Left renal cortex interstitium (tissue), 4 donors: ENCODE results near the gene DDX4. TPM values are rescaled to one million over a fixed set of nuclear protein-coding genes. Genes with fewer than 3 reads are reported as not detected.

Experiments used
- DNase-seq, 4 donors: peaks; one replicate each; pipeline ENCODE4 v3.0.0-alpha.2; 2013; ENCODE audit warnings: low read depth in 4 of 4, low spot score in 2 of 4, missing footprints in 1 of 4
- polyA plus RNA-seq, 4 donors: library from polyadenylated mRNA; unstranded; fragments of 120-200 nt; gene quantifications; one replicate each; pipeline ENCODE4 v1.2.1, GENCODE V29; 2013; ENCODE audit not compliant: insufficient read length in 4 of 4

Gene DDX4
- polyA plus RNA-seq, 4 donors = 0.06 TPM; not detected in 3

DNA sequence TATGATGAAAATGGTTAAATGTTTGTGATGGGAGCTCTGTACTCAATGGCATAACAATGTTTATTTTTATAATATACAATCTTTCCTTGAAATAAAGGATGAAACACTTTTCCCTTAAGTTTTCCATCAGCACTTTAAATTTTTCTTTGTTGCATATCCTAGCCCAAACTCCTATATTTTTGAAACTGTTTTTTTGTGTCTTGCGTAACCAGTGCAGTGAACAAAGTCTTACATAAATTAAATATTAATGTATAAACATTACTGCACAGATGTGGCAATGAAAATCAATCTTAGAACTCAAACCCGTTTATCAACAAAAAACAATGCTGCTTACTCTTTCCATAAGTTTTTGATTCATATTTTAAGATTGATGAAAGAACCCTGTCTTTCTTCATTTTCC lies 79.2 kb downstream of the DDX4 start:
- DNase-seq = no peak

DNA sequence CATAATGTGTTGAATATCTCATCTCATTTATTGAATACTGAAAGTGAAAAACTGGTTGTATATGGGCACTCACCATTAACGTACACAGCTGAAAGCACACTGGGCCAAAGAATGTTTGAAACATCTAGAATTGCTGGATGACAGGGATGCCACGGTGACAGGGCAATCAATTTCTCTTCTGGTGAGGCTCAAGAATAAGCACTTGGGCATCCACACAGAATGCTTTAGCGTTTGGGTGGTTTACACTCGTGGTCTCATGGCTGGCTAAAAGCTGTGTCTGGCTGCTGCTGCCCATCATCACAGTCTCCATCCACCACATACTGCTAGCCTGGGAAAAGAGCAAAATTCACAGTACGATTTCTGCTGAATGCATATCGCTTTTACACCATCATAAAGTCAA lies 82.6 kb downstream of the DDX4 start:
- no peak for DNase-seq

DNA sequence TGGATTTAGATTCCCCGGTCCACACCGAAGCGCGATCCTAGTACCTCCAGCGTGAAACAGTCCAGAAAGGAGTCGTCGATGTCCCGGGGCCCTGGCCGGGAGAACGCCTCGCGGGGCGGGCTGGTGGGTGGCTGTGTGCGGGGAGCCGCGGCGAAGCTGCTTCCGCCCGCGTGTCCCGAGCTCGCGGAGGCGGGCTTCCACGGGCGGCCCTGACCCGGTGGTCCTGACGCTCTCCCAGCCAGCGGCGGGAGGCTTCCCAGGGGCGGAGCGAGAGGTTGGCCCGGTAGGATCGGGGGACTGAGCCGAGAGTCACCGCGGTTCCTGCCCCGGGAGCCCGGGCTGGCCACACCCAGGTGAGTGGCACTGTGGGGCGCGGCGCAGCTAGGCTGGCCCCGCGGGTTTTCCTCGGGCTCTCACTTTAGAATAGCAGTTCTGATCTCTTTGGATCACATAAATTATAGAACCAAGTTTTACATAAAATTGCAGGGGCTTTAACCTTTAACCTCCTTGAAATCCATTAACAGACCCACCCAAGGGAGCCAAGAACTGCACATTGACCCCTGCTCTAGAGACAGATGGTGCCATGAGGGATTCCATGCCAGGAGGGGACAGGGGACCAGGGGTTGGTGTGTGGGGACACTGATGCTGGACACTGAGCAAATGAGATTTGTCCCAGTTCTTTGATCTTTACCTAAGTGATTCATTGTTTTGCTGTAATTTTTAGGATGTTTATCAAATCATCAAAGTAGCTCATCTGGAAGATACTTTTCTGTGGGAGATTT lies 84.1 kb downstream of the DDX4 start:
- peak in 2 of 4 donors; percentile 9 to 19 for DNase-seq

DNA sequence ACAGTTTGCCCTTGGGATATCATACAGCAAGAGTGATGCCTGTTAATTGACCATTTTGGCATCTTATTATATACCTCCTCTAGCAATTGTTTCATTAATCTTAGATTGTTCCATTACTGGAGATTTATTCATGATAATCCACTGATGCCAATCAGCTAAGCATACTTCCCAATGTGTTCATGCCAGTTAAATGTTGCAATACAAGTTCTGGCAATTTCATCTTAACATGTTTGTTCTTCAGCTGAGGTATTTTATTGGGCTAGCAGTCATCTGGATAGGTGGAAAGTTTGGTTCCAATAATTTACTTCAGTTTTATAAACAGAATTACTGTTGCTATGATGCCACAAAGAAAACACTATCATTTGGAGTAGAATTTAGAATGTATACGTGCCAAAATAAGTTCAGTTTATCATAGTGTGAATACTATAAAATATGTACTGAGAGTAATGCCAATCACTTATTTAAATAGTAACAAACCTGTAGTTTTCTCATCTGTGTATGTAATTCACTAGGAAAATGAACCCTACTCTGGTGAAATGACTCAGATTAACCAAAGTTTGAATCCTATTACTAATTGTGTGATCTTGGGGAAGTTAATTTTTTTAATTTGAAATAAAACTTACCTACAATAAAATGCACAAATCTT lies 85.4 kb downstream of the DDX4 start:
- no peak for DNase-seq

DNA sequence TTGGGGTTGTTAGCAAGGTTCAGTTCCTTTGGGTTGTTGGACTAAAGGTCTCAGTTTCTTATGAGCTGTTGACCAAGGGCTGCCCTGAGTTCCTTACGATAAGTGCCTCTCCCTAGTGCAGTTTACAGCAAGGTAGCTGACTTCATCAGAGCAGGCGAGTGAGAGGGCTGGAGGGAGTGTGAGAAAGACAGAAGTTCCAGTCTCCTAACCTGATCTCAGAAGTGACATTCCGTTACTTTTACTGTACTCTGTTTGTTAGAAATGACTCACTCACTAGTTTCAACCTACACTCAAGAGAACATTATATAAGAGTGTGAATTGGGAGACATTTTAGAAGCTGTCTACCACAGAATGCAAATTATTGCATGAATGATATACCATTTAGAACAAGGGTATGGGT lies 92.1 kb downstream of the DDX4 start:
- no peak for DNase-seq

DNA sequence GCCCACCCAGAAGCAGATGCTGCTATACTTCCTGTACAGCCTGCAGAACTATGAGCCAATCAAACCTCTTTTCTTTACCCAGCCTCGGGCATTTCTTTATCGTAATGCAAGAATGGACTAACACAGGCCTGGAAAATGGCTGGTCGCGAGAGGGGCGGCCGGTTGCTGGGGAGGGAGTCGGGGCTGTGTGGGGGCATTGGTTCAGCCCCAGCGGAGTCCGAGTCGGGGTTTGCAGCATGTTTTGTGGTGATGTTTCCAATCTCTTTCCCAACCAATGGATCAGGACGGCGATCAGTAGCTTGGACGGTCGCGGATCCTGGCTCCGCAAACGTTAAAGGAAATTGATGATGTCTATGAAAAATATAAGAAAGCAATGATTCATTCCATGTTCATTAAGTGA lies 94.6 kb downstream of the DDX4 start:
- DNase-seq = no peak

DNA sequence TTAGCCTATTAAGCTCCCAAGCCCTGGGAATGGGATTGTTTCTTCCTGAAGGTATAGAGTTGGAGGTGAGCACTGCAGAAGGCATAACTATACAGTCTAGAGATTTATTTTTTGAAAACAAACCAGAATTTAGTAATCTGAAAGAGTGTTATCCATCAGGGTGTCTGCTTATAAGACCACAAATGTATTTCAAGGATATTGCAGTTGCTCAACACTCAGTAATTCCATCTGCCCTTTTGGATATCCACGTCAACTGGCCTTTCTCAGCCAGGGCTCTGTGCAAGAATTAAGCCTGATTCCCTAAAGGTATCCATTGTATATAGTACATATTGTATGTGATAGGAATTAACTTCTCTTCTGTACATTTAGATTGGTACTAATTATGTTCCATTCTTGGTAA lies 98.3 kb downstream of the DDX4 start:
- DNase-seq = no peak

DNA sequence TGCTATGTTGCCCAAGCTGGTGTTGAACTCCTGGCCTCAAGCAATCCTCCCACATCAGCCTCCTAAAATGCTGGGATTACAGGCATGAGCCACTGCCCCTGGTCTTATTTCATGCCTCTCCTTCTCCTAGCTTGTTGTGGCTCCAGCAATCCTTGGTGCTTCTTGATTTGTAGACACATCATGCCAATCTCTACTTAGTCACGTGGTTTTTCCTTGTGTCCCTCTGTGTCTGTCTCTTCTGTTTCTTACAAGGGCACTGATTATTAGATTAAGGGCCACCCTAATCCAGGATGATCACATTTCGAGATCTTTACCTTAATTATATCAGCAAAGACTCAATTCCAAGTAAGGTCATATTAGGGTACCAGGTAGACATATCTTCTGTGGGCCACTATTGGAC lies 104.1 kb downstream of the DDX4 start:
- DNase-seq = no peak

DNA sequence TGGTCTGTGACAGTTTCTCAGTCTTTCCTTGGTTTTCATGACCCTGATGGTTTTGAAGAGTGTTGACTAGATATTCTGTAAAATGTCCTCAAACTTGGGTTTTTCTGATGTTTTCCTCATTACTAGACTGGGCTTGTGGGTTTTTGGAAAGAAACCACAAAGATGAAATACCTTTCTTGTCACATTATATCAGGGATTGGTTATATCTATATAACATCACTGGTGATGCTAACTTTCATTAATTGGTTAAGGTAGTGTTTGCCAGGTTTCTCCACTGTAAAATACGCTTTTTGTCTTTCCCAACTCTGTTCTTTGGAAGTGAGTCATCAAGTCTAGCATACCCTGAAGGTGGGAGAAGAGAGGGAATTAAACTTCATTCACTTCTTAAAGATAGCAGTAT lies 110.0 kb downstream of the DDX4 start:
- no peak for DNase-seq

DNA sequence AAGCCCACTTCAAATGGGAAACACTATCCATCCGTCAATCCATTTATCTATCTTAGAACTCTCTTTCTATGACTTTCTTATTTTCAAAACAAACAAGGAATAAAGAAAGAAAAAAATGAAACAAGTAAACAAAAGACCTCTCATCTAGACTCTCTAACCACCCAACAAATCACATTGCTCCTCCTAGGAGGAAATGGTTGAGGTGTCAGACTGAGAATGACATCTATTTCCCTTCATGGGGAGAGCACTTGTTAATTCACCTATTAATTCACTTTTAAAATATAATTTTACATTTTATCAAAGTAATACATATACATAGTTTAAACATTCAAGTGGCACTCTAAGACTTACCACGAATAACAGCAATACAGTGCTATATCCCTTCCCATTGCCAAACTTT lies 110.9 kb downstream of the DDX4 start:
- DNase-seq = no peak

DNA sequence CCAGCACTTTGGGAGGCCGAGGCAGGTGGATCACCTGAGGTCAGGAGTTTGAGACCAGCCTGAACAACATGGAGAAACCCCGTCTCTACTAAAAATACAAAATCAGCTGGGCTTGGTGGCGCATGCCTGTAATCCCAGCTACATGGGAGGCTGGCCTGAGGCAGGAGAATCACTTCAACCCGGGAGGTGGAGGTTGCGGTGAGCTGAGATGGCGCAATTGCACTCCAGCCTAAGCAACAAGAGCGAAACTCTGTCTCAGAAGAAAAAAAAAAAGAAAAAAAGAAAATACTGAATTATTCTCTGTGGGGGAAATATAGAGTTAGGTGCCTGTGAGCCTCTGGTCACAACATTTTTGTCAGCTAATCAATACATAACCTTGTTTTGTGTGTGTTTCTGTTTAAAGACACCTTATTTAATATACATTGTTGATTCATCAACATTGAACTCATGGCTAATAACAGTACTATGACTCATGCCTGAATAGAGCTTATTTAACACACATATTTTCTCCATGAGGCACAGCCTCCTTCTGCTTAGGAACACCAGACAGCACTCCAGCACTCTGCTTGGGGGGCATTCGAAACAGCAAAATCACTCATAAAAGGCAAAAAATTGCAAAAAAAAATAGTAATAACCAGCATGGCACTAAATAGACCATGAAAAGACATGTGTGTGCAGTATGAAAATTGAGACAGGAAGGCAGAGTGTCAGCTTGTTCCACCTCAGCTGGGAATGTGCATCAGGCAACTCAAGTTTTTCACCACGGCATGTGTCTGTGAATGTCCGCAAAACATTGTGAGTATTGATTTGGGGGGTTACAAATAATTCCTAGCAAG lies 113.2 kb downstream of the DDX4 start, which contains the start of gene IL31RA:
Gene IL31RA, plus strand, starts transcription at position 519 of the 836 bp plus-strand sequence. Its CDS starts 214 bp downstream, at position 733.
- DNase-seq = no peak

DNA sequence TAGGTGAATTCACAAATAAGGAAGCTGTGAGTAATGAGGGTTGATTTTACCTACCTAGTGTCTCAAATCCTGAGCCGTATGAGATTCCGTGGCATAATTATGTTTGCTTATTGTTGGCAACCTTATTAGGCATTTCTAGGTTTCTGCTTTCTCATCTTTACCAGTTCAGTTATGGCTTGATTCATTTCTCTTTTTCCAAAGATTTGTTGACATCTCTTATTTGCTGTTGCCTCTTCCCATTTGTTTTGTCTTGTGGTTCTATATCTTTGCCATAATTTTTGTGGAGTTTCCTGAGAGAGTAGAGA lies 113.8 kb downstream of the DDX4 start:
- no peak for DNase-seq

DNA sequence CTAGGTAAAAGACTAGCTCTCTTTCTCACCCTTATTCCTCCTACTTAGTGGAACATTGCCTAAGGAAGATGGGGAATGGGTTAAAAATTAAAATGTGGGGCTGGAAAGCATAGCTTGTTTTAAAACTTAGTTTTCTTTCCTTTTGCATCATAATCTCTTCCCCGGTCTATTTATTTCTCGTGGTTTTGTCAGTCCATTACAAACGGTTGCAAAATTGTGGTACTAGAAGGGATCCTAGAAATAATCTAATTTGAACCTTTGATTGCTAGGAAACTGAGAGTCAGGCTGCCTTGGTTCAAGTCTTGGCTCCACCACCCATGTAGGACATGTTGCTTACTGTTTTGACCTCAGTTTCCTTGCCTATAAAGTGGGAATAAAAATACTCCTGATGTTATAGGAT lies 114.6 kb downstream of the DDX4 start:
- no peak for DNase-seq

DNA sequence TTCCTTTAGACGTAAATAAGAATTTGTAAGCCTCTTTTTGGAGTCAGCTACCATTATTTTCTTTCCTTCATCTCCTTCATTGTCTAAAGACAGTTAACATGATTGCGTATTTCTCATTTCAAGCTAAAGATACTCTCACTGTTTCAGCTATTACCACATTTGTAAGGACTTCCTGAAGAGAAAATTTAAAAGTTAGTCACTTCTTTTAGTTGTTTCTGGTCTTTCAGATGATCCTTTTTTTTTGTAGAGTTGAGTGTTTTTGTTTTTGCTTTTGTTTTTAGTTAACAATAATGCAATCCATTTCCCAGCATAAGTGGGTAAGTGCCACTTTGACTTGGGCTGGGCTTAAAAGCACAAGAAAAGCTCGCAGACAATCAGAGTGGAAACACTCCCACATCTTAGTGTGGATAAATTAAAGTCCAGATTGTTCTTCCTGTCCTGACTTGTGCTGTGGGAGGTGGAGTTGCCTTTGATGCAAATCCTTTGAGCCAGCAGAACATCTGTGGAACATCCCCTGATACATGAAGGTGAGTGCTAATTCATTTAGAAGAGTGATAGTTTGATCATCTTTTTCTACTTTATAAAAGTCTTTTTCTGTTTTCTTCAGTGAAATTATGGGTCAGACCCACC lies 115.3 kb downstream of the DDX4 start:
- no peak for DNase-seq

DNA sequence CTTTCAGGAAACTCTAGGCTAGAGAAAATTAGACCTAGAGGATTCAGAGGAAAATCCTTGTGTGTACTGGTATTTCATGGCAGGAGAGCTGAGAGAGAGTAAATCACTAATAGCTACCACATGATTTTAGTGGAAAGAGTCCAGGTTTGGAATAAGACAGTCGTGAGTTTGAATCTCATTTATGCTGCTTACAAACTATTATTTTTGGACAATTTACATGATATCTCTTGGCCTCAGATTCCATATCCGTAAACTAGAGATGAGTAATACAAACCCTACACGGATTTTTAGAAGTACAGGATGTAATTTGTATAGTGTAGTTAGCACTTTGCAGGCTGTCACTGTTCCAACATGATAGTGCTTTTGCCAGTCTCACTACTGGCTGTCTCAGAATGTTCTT lies 116.0 kb downstream of the DDX4 start:
- DNase-seq = no peak

DNA sequence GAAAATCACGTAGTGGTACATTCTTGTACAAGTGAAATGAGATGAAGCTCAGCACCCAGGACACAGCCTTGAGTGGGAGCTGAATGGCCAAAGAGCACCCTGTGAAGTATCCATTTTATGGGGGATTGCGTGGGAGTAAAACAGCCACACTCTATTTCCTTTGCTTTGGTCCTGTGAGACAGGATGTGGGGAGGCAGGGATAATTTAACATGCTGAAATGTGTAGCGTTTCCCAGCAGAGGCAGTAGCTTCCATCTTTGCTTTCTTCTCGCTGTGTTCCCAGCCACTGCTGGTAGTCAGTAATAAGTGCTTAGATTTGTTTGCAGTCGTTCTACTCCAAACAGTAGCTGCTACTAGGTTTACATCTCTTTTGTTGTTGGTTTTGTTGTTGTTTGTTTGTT lies 117.6 kb downstream of the DDX4 start:
- no peak for DNase-seq

DNA sequence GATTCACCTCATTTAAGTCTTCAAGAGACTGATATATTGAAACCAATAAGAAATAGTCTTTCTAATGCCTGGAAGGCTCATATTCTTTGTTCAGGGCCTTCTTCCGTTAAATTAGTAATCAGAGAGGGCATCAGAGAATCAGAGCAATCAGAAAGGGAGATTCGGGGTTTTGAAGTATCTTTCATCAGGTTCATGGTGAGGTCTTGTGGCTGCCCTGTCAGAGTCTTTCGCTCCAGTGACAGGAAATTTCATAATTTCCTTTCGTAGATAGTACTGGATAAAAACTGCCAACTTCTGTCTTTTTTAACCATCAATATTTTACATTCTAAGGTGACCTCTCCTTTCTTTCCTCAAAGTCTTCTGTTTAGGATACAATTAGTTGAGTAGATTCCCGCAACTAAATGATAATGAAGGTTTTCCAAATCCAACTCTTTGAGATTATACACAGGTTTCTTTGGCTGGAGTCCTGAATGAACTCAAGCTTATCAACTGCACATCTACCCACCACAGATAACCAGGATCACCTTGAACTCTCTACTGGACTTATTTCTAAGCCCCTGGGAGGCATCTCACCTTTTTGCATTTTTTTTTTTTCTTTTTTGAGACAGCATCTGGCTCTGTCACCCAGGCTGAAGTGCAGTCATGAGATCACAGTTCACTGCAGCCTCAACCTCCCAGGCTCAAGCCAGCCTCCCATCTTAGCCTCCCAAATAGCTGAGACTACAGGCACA lies 118.8 kb downstream of the DDX4 start:
- no peak for DNase-seq

DNA sequence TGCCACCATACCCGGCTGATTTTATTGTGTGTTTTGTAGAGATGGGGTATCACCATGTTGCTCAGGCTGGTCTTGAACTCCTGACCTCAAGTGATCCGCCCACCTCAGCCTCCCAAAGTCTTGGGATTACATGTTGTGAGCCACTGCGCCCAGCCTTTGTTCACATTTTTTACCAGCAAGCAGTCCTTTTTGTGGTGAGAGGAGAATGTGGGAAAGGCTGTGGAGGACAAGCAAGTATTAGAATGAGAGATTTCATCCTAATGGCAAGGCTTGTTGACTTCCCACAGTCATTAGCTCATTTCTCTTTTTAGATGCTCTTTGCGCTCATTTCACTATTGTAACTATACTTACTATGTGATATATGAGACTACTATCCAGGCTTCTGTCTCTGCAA lies 119.4 kb downstream of the DDX4 start:
- DNase-seq = no peak

DNA sequence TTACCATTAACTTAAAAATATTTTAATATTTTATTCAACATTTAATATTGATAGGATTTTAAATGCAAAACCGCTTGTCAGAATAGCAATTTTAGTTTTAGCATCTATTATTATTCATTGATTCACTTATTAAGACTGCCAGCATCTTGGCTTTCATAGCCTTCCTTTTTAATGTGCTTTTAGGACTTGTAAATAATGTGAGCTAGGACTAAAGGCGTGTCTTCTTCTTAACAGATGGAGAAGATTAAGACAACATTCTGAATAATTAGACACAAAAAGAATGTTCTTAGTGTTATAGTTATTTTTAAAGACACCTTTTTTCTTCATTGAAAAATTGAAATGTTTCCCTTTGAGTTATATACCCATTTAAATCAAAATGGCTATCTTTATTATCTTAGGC lies 120.2 kb downstream of the DDX4 start:
- no peak for DNase-seq

DNA sequence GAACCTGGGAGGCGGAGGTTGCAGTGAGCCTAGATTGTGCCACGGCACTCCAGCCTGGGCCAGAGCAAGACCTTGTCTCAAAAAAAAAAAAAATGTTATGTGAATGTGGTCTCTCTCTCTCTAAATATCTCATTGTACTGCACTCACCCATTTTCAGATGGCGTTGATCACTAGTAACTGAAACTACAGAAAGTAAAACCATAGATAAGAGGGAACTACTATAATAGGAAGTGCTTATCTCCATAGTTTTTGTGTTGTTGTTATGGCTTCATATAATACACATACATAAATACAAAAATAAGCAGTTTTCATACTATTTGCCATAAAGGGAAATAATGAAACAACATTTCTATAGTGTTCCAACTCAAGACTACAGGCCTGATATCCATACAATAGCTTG lies 122.4 kb downstream of the DDX4 start:
- no peak for DNase-seq

DNA sequence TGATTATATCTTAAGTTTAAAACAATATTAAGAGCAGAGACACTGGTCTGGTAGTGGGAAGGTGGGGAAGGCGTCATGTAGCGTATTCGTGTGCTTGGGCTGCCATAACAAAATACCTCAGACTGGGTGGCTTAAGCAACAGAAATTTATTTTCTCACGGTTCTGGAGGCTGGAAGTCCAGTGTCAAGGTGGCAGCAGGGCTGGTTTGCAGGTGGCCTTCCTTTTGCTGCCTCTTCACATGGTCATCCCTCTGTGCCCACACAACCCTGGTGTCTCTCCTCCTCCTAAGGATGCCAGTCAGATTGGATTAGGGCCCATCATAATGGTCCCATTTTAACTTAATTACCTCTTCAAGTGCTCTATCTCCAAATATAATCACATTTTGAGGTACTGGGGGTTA lies 122.8 kb downstream of the DDX4 start:
- no peak for DNase-seq
